HG02840 (cell line): Measurements from ENCODE around the gene EPHA6.
"Not testable (repeated sequence)": the region's sequence is repeated elsewhere in the genome, so short reads cannot be mapped to it uniquely, and the experiment has no call there.

Experiments
- ATAC-seq: cut with Tn5 transposase; IDR thresholded peaks from one replicate; pipeline ENCODE4 v1.9.1; 2021; ENCODE audit warnings: mild to moderate bottlenecking, moderate library complexity, moderate number of reproducible peaks; ENCODE audit not compliant: unreplicated experiment, low FRiP score

The EPHA6 gene

GRCh38 chr3:97391167-97391566 is 576.8 kb downstream of the EPHA6 start:
- ATAC-seq: no peak

- ATAC-seq: no peak
These were observed 595.2 kb downstream of the EPHA6 start for GRCh38 chr3:97409612-97410011.

GRCh38 chr3:97421565-97421964 is 607.2 kb downstream of the EPHA6 start:
- ATAC-seq: no peak

GRCh38 chr3:97425002-97425401 is 610.6 kb downstream of the EPHA6 start:
- no peak for ATAC-seq

- ATAC-seq: no peak
These were observed 616.2 kb downstream of the EPHA6 start for GRCh38 chr3:97430601-97431000.

- no peak for ATAC-seq
These were observed 618.5 kb downstream of the EPHA6 start for GRCh38 chr3:97432914-97433313.

- no peak for ATAC-seq
These were observed 623.7 kb downstream of the EPHA6 start for GRCh38 chr3:97438131-97438530.

GRCh38 chr3:97439373-97439772 is 625.0 kb downstream of the EPHA6 start:
- no peak for ATAC-seq

- ATAC-seq: no peak
These were observed 649.6 kb downstream of the EPHA6 start for GRCh38 chr3:97464035-97464434.

GRCh38 chr3:97470481-97470880 is 656.1 kb downstream of the EPHA6 start:
- ATAC-seq: no peak

GRCh38 chr3:97479740-97480139 is 665.3 kb downstream of the EPHA6 start:
- ATAC-seq: no peak

GRCh38 chr3:97480696-97481289 is 666.4 kb downstream of the EPHA6 start:
- not testable (repeated sequence) for ATAC-seq

- no peak for ATAC-seq
These were observed 667.0 kb downstream of the EPHA6 start for GRCh38 chr3:97481416-97481815.

GRCh38 chr3:97485206-97485605 is 670.8 kb downstream of the EPHA6 start:
- no peak for ATAC-seq

- no peak for ATAC-seq
These were observed 673.2 kb downstream of the EPHA6 start for GRCh38 chr3:97487587-97487986.

GRCh38 chr3:97488741-97489140 is 674.3 kb downstream of the EPHA6 start:
- no peak for ATAC-seq

GRCh38 chr3:97495896-97496295 is 681.5 kb downstream of the EPHA6 start:
- ATAC-seq: no peak

- ATAC-seq: no peak
These were observed 682.7 kb downstream of the EPHA6 start for GRCh38 chr3:97497138-97497537.

- no peak for ATAC-seq
These were observed 690.1 kb downstream of the EPHA6 start for GRCh38 chr3:97504463-97504862.

- ATAC-seq: no peak
These were observed 696.4 kb downstream of the EPHA6 start for GRCh38 chr3:97510795-97511194.

GRCh38 chr3:97515076-97515475 is 700.7 kb downstream of the EPHA6 start:
- no peak for ATAC-seq

GRCh38 chr3:97530691-97531090 is 716.3 kb downstream of the EPHA6 start:
- ATAC-seq: no peak

- ATAC-seq: not testable (repeated sequence)
These were observed 733.2 kb downstream of the EPHA6 start for GRCh38 chr3:97547573-97547972.
